ENCODE measurements around the gene RAPGEF4. TPM values are rescaled to one million over a fixed set of nuclear protein-coding genes. Genes with fewer than 3 reads are reported as not detected.

The RAPGEF4 gene
- total RNA-seq, 1 experiment from 2014 or later, result 2.2 TPM

DNA sequence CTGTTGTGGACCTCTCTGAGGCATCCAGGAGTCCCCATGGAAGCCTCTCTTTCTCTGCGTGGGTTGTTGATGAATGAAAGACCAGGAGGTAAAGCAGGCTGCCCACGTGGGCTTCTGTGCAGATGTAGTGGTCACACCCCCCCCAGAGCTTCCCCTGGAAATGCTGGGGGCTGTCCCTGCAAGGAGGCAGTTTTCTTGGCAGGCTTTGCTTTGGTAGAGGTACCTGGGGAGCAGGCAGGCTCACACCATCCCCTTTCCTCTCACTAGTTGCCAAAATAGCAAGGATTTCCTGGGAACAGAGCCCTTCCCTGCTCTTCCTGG is 242.4 kb downstream of the RAPGEF4 start (continued):
- TF ChIP-seq, protein P1, sequence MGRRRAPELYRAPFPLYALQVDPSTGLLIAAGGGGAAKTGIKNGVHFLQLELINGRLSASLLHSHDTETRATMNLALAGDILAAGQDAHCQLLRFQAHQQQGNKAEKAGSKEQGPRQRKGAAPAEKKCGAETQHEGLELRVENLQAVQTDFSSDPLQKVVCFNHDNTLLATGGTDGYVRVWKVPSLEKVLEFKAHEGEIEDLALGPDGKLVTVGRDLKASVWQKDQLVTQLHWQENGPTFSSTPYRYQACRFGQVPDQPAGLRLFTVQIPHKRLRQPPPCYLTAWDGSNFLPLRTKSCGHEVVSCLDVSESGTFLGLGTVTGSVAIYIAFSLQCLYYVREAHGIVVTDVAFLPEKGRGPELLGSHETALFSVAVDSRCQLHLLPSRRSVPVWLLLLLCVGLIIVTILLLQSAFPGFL (CRISPR knock-in tag; IDR thresholded peaks at IDR 0.05; ENCODE audit: borderline replicate concordance), result no peak

- CTCF ChIA-PET, result interaction anchor here (1.1 kb wide), 1 partner anchor 10 kb away, joined by 4 read pairs; no protein-coding TSS in a partner anchor
- Mint-ChIP-seq H3K4me3 (no peak overlapping the region), H3K36me3 (no peaks in the 10 kb centered on the region), H3K27me3 (ENCODE audit: low read depth) (no peaks in the 10 kb centered on the region), H3K27ac (no peak overlapping the region), H3K4me1 (peaks cover under 1% of the 10 kb centered on the region; the same call in 1 of the 2 replicates), H3K9me3 (no peaks in the 10 kb centered on the region)
- POLR2A ChIA-PET, result no interaction called here
- DNase-seq (ENCODE audit: low spot score), result no peak
- ATAC-seq, result no peak
- TF ChIP-seq ELF4 (CRISPR knock-in tag; IDR thresholded peaks at IDR 0.05; ENCODE audit: low read depth), result no peak
- no peak for TF ChIP-seq JAZF1 (CRISPR knock-in tag; IDR thresholded peaks at IDR 0.05)
- no peak for TF ChIP-seq HMGA2 (CRISPR knock-in tag; IDR thresholded peaks at IDR 0.05)
- TF ChIP-seq NFE2L1 (CRISPR knock-in tag; IDR thresholded peaks at IDR 0.05), result no peak
- TF ChIP-seq RORB (CRISPR knock-in tag; IDR thresholded peaks at IDR 0.05), result no peak
- TF ChIP-seq, protein P2, sequence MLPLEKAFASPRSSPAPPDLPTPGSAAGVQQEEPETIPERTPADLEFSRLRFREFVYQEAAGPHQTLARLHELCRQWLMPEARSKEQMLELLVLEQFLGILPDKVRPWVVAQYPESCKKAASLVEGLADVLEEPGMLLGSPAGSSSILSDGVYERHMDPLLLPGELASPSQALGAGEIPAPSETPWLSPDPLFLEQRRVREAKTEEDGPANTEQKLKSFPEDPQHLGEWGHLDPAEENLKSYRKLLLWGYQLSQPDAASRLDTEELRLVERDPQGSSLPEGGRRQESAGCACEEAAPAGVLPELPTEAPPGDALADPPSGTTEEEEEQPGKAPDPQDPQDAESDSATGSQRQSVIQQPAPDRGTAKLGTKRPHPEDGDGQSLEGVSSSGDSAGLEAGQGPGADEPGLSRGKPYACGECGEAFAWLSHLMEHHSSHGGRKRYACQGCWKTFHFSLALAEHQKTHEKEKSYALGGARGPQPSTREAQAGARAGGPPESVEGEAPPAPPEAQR (CRISPR knock-in tag; IDR thresholded peaks at IDR 0.05), result no peak
- no peak for TF ChIP-seq TEAD1 (CRISPR knock-in tag; IDR thresholded peaks at IDR 0.05)
- TF ChIP-seq AR (CRISPR knock-in tag; IDR thresholded peaks at IDR 0.05), result no peak
- no peak for TF ChIP-seq CDX4 (CRISPR knock-in tag; IDR thresholded peaks at IDR 0.05; ENCODE audit: borderline replicate concordance)
- no peak for TF ChIP-seq EMX1 (CRISPR knock-in tag; IDR thresholded peaks at IDR 0.05)
- TF ChIP-seq SP1 (CRISPR knock-in tag; conservative IDR thresholded peaks at IDR 0.05), result no peak
- no peak for TF ChIP-seq GTF2I (CRISPR knock-in tag; conservative IDR thresholded peaks at IDR 0.05)
- no peak for TF ChIP-seq CBFB (CRISPR knock-in tag; IDR thresholded peaks at IDR 0.05; ENCODE audit: low read depth)
- TF ChIP-seq FOXK1 (CRISPR knock-in tag; IDR thresholded peaks at IDR 0.05), result no peak
- TF ChIP-seq AFF4 (CRISPR knock-in tag; IDR thresholded peaks at IDR 0.05; ENCODE audit: borderline replicate concordance), result no peak
- TF ChIP-seq ZBTB21 (CRISPR knock-in tag; IDR thresholded peaks at IDR 0.05; ENCODE audit: borderline replicate concordance), result no peak
- TF ChIP-seq, protein P3, sequence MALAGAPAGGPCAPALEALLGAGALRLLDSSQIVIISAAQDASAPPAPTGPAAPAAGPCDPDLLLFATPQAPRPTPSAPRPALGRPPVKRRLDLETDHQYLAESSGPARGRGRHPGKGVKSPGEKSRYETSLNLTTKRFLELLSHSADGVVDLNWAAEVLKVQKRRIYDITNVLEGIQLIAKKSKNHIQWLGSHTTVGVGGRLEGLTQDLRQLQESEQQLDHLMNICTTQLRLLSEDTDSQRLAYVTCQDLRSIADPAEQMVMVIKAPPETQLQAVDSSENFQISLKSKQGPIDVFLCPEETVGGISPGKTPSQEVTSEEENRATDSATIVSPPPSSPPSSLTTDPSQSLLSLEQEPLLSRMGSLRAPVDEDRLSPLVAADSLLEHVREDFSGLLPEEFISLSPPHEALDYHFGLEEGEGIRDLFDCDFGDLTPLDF (CRISPR knock-in tag; IDR thresholded peaks at IDR 0.05), result no peak
These were observed 249.7 kb downstream of the RAPGEF4 start for GRCh38 chr2:172985139-172985892.
